Tibial nerve (tissue), 3 donors: ENCODE data around the gene PLAC8.

Experiments used
- CTCF ChIP-seq, 5 experiments: fragments of 200-600 bp in 3 of 5; fragments of 450-650 bp in 2 of 5; sonication (generic) in 3 of 5; IDR thresholded peaks; one replicate each; pipeline ENCODE4 v1.5.1; 2016 to 2019; ENCODE audit warnings: antibody characterized with exemption in 5 of 5, mild to moderate bottlenecking in 3 of 5, moderate library complexity in 2 of 5
- POLR2A ChIP-seq, 2 donors: fragments of 450-650 bp; IDR thresholded peaks; one replicate each; pipeline ENCODE4 v1.6.1; 2017; ENCODE audit warnings: antibody characterized with exemption in 2 of 2, mild to moderate bottlenecking in 2 of 2, moderate library complexity in 2 of 2

GRCh38 chr4:83108101-83108861 is 6.2 kb downstream of the PLAC8 start:
- no peak for TF ChIP-seq POLR2A (IDR thresholded peaks at IDR 0.05)
- no peak for TF ChIP-seq CTCF (IDR thresholded peaks at IDR 0.05)
